ENCODE results near the gene MMRN1. TPM values are rescaled to one million over a fixed set of nuclear protein-coding genes. Genes with fewer than 3 reads are reported as not detected.

The MMRN1 gene
- total RNA-seq, 1 donor, result 0.45 TPM

GRCh38 chr4:90002441-90003062 lies 107.9 kb downstream of the MMRN1 start:
- no peak for DNase-seq (ENCODE audit: low read depth)
- TF ChIP-seq CTCF (IDR thresholded peaks at IDR 0.05; ENCODE audit: insufficient read depth, low read length), result no peak
- no peak overlapping the region for H3K4me3 ChIP-seq (ENCODE audit: low read depth, low read length)

Other genes with a start within 250 kb of the MMRN1 start
- 2.3 TPM in 1 of 2 replicates, not detected in the other for gene SNCA, start 57.7 kb upstream of the MMRN1 start, total RNA-seq (ENCODE audit: low replicate concordance)
- gene CCSER1, start 232.5 kb downstream of the MMRN1 start, total RNA-seq (ENCODE audit: low replicate concordance), result under 0.01 TPM in 1 of 2 replicates, not detected in the other